GM19238 (cell line): Measurements from ENCODE around the gene PRSS33.

ENCODE experiments used
- DNase-seq: peaks from one replicate; pipeline ENCODE4 v3.0.0; 2011; ENCODE audit warnings: low spot score; ENCODE audit not compliant: insufficient read length

The PRSS33 gene

GRCh38 chr16:2799859-2800226 lies 12.5 kb upstream of the PRSS33 start:
- no peak for DNase-seq

- no peak for DNase-seq
Observed at GRCh38 chr16:2799205-2799858, 12.0 kb upstream of the PRSS33 start.

GRCh38 chr16:2798723-2799204 lies 11.4 kb upstream of the PRSS33 start:
- no peak for DNase-seq

- DNase-seq = no peak
Observed at GRCh38 chr16:2795395-2796143, 8.2 kb upstream of the PRSS33 start.

GRCh38 chr16:2792940-2793339 lies 5.6 kb upstream of the PRSS33 start:
- DNase-seq = no peak

- DNase-seq = no peak
Observed at GRCh38 chr16:2791174-2791573, 3.8 kb upstream of the PRSS33 start.

GRCh38 chr16:2790631-2791030 lies 3.3 kb upstream of the PRSS33 start:
- DNase-seq = no peak

GRCh38 chr16:2787961-2788360 lies 601 bp upstream of the PRSS33 start:
- no peak for DNase-seq

- DNase-seq = no peak
Observed at GRCh38 chr16:2786826-2787151, 571 bp downstream of the PRSS33 start.

GRCh38 chr16:2786061-2786825 lies 1.1 kb downstream of the PRSS33 start:
- DNase-seq = no peak

- DNase-seq = no peak
Observed at GRCh38 chr16:2785101-2785991, 2.0 kb downstream of the PRSS33 start.

- no peak for DNase-seq
Observed at GRCh38 chr16:2784358-2785100, 2.8 kb downstream of the PRSS33 start.

GRCh38 chr16:2783581-2784357 lies 3.6 kb downstream of the PRSS33 start:
- DNase-seq = no peak

GRCh38 chr16:2782583-2783351 lies 4.6 kb downstream of the PRSS33 start:
- DNase-seq = no peak

- no peak for DNase-seq
Observed at GRCh38 chr16:2779978-2780898, 7.1 kb downstream of the PRSS33 start.

- DNase-seq = no peak
Observed at GRCh38 chr16:2779151-2779920, 8.0 kb downstream of the PRSS33 start.

- no peak for DNase-seq
Observed at GRCh38 chr16:2778630-2778958, 8.8 kb downstream of the PRSS33 start.
